ENCODE measurements around the gene KCNH4.
"Not testable (repeated sequence)": the region's sequence is repeated elsewhere in the genome, so short reads cannot be mapped to it uniquely, and the experiment has no call there.

KCNH4 gene

DNA sequence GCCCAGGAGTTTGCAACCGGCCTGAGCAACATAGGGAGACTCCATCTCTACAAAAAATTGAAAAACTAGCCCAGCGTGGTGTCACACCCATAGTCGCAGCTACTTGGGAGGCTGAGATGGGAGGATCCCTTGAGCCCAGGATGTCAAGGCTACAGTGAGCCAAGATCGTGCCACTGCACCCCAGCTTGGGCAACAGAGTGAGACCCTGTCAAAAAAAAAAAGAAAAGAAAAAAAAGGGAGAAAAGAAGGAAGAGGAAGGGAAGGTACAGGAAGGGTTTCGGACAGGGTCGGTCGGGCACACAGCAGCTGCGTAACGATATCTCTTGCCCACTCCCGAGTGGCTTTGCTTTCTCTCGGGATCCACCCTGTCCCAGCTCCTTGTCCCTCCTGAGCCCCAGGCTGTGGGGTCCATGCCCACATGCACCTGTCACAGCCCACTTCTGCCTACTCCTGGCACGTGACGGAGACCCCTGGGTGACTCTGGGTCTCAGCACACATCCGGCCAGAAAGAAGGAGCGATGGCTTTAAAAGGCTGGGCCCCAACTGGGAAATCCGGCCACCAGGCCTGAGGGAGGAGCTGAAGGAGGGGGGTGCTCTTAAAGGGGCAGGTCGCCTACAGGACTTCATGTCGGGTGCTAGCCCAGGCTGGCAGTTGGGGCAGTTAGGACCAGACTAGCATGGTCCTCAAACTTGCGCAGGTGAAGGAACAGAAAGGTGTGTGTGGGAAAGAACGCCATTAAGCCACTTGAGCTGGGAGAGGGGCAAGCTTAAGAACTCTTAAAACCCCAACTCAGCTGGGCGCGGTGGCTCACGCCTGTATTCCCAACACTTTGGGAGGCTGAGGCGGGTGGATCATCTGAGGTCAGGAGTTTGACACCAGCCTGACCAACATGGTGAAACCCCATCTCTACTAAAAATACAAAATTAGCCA lies 13.3 kb upstream of the KCNH4 start, which contains the start of gene GHDC:
TSS of gene GHDC (minus strand) at position 526 of the 931 bp plus-strand sequence. CDS start 913 bp downstream, outside the sequence.
- DNase-seq (ENCODE audit: low read depth, low spot score), result no peak

DNA sequence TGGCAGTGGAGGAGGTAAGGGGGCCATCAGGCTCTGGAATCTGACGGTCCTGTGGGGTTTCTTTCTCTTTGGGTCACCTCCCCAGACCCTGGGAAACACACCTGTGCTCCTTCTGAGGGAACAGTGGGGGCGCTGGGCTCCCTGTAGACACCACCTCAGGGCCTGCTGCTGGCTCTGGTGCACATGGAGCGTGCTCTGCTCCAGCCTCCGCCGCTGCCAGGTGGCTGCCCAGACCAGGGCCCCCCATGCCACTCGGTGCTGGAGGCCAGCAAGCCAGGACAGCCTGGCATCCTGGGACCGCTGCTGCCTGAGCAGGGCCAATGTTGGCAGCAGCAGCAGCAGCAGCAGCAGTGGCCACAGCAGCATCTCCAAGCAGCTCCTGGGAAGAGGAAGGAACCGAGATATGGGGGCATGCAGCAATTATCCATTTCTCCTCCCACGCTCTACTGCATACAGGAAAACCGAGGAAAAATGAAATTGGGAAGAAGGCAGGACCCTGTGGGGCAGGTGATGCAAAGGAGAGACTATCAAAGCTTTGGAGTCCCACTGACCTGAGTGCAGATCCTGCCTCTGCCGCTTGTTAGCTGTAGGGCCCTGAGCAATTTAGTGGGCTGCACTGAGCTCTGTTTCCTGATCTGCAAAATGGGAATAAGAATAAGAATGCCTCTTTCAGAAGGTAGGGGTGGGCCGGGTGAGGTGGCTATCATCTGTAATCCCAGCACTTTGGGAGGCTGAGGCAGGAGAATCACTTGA lies 12.4 kb upstream of the KCNH4 start:
- DNase-seq (ENCODE audit: low read depth, low spot score), result no peak

DNA sequence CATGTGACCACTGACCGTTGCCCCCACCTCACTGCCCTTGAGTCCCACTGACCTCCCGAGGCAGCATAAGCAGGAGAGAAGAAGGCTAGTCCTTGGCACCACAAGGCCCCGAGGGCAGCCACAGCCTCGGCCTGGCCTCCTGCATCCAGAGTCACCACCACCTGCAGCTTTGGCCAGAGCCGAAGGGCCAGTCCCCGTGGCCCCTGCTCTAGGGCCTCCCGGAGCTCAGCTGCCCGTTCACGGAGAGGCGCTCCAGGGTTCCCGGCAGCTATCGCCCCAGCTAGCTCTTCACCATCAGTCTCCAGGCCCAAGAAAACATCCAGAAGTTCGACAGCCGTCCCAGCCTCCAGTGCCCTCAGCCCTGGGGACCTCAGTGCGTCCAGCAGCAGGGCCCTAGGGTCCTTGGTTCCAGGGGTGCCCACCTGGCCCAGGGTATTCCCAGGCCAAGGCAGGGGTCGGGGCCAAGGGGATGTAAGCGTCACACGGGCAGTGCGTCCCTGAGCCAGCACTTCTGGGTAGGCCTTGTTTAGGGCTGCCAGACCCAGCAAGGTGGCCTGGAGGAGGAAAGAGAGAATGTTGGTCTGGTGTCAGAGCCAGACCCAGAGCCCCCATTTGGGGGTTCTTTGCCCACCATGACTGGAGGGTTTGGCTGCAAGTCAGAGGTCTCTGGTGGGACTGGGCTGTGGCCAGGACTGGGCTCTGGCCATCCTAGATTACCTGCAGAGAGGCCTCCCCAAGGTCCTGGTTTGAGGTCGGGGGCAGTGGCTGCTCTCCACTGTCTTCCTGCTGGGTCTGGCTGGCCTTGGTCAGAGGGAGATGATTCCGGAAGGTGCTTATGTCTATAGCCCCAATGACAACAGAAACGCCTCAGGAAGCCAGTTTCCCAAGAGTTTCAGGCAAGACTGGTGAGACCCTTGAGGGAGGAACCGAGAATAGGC lies 11.5 kb upstream of the KCNH4 start:
- DNase-seq (ENCODE audit: low read depth, low spot score), result no peak

DNA sequence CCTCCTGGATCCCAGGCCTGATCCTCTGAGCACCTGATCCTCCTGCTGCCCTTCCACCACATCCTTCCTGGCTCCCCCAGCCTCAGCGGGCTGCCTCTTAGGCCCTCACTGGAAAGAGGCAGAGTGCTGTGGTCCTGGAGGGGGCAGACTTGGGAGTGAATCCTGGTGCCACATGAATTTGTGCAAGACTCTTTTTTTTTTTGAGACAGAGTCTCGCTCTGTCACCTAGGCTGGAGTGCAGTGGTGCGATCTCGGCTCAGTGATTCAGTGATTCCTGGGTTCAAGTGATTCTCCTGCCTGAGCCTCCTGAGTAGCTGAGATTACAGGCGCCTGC lies 10.3 kb upstream of the KCNH4 start:
- no peak for DNase-seq (ENCODE audit: low read depth, low spot score)

DNA sequence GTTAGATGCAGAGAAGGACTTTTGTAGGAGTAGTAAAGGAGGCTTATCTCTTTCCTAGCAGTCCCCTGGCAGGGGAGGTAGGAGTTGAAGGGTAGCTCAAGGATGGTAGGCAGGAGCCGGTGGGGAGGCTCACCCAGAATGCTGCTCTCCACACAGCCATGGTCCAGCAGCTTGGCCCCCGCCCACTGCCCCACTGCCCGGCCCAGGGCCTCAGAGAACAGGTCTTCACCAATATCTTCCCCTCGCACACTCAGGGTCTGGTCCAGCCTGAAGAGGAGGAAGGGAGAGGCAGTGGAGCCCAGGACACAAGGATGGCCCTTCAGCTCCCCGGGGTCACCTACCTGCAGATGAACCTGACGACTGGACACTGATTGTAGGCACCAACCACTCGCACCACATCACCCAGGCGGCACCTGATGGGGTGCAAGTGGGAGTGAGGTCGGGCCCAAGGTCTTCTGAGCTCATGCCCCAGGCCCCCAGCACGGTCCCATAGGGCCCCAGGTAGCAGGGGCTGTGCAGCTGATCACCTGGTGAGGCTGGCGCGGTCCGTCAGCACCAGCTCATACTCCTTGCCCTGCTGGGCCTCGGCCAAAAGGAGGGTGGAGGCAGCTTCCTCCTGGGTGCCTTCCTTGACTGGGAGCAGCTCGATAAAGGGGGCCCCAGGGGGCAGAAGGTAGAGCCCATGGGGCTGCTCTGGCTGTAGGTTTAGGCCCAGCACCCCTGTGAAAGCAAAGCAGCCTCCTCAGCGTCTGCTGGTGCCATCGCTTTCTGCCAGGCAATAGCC lies 9.7 kb upstream of the KCNH4 start:
- no peak for DNase-seq (ENCODE audit: low read depth, low spot score)

DNA sequence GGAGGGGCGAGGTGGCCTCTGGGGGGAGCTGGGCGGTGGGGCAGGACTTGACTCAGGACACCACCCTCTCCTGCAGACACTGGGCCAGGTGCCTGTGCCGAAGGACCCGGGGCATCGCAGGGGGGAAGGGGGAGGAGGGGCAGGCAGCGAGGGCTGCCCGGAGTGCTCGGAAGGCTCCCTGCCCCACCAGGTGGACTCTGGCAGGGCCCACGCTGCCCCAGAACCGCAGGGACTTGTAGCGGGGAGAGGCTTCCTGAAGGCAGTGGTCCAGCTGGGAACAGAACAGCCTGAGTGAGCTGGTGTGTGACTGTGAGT lies 8.7 kb upstream of the KCNH4 start:
- no peak for DNase-seq (ENCODE audit: low read depth, low spot score)

DNA sequence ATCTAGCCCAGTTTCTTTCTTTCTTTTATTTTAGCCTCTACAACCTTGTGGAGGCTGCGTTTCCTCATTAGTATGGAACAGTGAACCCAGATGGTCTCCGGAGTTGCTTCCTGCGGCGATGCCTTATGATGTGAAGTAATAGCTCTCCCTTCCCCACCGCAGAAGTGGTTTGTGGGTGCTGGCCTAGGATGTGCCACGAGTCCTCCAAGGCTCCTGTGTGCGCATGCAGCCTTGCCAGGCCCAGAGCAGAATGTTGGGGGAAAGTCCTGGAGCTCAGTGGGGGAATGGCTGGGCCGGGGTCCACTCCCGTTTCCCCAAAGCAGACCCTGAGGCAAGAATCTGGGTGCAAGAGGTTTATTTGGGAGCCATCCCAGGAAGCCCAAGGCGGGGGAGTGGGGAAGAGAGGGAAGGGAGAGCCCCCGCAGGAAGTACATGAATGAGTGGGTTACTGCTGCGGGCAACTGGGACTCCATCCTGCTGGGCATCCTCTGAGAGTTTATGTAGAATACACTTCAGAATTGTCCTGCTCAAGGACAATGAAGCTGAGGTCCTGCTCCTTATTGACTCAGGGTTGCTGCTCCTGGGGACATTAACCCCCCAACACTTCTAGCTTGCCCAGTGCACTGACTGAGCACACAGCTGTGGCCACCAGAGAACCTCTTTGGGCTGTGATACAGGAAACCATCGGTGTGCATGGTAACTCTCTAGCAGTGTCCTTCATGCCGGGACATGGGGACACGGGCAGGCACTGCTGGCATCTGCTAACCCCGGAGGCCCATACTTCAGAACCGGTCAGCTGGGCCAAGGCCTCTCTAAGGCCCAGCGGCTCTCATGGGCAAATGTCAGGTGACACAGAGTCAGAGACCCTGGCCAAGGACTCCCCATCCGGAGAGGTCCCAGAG lies 8.1 kb upstream of the KCNH4 start:
- no peak for DNase-seq (ENCODE audit: low read depth, low spot score)

DNA sequence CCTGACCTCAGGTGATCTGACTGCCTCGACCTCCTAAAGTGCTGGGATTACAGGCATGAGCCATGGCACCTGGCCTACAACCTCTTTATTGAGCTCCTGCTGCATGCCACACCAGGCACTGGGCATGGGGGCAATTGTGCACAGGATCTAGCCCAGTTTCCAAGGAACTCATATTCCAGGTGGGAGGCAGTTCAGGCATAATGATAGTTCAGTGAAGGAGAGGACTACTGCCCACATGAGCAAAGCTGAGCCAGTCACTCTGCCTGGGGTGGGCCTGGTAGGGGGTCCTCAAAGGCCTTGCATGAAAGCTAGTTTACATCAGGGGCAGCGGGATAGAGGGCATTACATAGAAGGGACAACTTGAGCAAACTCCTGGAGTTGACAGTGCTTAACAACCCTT lies 6.9 kb upstream of the KCNH4 start:
- no peak for DNase-seq (ENCODE audit: low read depth, low spot score)

DNA sequence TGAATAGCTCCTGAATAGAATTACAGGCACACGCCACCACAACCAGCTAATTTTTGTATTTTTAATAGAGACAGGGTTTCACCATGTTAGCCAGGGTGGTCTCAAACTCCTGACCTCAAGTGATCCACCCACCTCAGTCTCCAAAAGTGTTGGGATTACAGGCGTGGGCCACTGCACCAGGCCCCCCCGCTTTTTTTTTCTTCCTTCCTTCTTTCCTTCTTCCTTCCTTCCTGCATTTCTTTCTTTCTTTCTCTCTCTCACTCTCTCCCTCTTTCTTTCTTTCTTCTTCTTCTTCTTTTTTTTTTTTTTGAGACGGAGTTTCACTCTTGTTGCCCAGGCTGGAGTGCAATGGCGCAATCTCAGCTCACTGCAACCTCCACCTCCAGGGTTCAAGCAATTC lies 5.2 kb upstream of the KCNH4 start:
- DNase-seq (ENCODE audit: low read depth, low spot score), result not testable (repeated sequence)

DNA sequence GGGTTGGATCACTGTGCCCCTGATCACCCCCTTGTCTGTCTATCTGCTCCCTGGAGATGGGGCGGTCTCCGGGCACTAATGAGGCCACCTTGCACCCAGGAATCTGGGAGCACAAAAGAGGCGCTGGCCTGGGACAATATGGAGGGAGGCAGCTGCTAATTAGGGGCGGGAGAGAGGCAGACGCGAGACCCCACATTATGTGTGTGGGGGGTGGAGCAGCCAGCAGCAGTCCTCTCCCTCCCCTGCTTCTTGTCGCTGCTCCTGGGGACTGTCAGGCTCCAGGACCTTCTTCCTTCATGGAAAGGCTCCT lies 4.6 kb upstream of the KCNH4 start:
- DNase-seq (ENCODE audit: low read depth, low spot score), result no peak

DNA sequence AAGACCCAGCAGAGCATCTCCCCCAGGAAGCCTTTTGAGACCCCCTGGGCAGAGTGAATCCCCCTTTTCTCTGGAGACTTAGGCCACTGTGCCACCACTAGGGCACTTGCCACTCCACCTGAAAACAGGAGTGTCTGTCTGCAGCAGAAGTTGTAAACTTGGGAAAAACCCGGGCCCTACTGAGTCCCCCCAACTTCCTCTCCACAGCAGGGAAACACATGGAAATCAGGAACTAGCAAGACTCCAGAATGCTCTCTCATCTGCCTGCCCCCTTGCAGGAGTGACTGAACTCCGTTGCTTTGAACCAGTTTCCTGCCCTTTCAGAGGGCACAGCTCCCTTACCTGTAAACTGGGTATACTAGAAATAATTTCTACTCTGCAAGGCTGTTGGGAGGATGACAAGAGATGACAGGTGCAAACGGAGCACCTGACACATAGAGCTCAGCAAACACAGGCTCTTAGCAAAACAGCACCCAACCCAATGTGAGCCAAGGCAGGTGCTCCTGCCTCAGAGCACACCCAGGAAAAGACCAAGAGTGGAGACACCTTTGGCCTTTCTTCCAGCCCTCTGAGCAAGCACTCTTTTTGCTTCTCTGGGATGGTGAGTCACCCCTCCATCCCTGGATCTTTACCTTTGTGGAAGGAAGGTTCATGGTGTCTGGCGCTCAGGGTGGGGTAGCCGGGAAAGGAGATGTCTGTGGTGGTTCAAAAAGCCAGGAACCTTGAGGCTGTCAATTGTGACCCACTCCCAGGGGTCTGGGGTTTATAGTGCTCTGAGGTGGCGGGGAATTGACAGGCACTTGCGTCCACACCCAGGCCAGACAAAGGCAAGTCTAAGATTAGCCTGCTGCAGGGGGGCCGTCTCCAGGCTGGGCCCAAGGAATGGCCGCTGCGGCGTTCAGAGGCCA lies 4.0 kb upstream of the KCNH4 start, which contains the start of gene HCRT:
TSS of gene HCRT (minus strand) at position 740 of the 908 bp plus-strand sequence. CDS start at position 653, 87 bp downstream.
- no peak for DNase-seq (ENCODE audit: low read depth, low spot score)

DNA sequence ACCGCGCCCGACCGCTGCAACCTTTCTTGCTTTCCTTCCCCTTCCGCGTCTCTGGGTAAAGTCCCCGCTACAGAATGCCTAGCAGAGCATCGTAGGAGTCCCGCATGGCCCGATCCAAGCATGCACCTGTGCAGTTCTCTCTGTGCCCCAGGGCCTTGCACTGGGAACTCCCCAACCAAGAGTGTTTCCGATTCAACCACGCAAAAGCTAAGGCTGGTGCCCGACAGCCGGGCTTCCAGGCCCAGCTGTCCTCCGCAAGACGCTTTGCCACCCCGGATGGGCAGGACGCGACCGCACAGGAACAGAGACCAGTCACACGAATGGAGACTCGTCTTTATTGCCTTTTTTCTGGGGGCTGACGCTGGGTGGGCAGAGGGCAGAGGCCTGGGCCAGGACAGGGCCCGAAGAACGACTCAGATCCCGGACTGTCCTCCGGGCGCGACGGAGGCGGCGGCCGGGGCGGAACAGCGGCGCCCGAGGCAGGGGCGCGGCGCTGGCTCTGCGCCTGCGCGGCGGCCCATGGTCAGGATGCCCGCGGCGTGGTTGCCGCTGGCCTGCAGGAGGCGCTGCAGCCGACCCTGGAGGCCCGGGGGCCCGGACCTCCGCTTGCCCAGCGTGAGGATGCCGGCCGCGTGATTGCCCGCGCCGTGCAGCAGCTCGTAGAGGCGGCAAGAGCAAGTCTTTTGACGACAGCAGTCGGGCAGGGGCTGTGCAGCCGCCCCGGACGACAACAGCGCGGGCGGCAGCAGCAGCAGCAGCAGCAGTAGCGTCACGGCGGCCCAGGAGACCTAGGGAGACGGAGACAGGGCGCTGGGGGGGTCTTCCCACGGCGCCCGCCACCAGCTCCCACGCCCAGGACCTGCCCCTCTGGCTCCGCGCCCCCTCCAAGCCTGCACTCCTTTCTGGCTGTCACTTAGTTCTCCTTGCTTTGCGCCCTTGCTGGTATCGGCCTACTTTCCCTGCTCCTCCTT lies 3.1 kb upstream of the KCNH4 start:
- no peak for DNase-seq (ENCODE audit: low read depth, low spot score)

DNA sequence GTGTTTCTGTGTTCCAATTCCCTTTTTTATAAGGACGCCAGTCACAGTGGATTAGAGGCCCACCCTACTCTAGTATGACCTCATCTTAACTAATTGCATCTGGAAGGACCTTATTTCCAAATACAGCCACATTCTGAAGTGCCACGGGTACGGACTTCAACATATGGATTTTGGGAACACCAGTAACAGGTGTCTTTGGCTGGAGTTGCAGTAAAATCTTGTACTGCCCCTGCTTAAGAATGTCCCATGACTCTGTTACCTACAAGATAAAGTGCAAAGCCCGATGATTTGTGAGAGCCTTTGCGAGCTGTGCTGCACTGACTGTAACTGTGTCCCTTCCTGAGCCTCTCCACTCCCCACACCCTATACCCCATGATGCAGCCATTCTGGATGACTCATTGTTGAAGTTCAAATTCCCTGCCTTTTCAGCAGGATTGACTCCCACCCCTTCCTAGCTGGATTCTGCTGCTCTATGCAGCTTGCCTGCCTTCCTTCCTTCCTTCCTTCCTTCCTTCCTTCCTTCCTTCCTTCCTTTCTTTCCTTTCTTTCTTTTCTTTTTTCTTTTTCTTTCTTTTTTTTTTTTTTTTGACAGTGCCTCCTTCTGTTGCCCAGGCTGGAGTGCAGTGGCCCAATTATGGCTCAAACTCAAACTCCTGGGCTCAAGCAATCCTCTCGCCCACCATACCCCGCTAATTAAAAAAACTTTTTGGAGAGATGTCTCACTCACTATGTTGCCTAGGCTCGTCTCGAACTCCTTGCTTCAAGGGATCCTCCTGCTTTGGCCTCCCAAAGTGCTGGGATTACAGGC lies 2.2 kb upstream of the KCNH4 start:
- no peak for DNase-seq (ENCODE audit: low read depth, low spot score)

DNA sequence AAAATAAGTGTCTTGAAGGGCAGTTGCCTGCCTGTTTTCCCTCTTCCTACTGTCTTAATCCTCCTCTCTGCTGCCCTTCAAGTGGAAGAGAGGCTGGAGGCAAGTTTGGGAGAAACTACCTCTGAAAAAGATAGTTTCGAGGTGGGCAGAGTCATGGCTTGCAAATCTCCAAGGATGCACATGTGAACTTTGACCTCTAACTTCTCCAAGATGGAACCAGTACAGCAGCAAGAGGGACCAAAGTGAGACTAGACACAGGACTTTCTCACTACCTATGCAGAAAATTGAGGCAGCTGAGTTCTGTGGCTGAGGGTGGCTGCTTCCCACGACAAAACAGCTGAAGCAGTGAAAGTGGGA lies 887 bp upstream of the KCNH4 start:
- no peak for DNase-seq (ENCODE audit: low read depth, low spot score)

DNA sequence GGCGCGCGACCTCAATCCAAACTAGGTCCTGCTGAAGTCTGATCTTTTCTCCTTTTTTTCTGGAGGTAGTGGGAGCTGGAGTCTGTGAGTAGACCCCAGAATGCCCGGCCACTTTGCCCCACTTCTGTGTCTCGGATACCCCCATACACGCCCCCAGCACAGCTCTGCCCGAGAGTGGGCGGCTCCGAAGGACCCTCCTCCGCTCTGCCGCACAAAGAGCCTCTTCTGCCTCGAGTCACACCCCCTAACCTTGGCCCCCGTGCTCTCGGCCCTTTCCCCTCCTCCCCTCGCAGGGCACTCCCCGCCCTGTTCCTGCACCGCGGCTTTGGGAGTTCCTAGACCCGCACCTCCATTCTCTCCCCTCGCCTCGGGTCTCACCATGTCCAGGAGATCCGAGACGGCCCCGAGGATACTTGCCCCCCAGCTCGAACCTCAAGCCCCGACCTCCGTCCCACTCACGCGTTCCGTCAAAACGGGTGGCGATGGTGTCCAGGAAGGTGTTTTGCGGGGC lies 476 bp downstream of the KCNH4 start:
- no peak for DNase-seq (ENCODE audit: low read depth, low spot score)

DNA sequence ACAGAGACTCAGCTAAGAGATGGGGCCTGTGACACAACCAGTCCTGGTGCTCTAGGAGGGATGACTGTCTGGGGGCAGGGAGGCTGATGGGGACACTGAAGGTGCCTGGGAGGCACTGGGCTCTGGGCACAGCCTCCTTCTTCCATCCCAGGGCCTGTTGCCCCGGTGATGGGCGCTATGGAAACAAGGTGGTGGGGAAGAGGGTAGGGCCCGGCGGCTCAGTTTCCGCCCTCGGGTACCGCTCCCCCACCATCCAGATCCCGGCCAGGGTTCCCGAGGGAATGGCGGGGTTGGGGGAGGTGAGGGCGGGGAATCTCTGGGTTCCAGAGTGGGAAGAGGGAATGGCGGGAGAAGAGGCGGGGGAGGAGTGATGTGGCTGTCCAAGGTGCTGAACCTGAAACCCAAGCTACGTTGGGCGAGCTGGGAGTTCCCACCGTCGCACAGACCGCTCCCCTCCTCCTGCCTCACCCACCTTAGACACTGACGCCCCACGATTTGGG lies 981 bp downstream of the KCNH4 start:
- DNase-seq (ENCODE audit: low read depth, low spot score), result no peak

DNA sequence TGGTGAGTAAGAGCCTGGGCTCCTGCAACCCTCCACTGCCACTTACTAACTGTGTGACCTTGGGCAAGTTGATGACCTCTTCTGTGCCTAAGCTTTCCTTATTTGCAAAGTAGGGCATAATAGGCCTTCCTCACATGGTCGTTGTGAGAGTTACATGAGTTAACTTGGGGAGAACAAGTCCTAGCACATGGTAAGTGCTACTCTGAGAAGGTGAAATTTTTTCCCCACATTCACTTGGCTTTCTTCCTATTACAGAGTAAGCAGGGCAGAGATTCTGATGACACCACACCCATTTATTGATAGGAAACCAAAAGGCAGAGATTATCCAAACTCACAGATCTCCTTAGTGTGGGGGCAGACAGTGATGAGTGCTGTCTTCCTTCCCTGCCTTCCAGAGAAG lies 1.6 kb downstream of the KCNH4 start:
- DNase-seq (ENCODE audit: low read depth, low spot score), result no peak
